ENCODE measurements around the gene IL4I1.
"Not testable (repeated sequence)": the region's sequence is repeated elsewhere in the genome, so short reads cannot be mapped to it uniquely, and the experiment has no call there.

IL4I1 gene

DNA sequence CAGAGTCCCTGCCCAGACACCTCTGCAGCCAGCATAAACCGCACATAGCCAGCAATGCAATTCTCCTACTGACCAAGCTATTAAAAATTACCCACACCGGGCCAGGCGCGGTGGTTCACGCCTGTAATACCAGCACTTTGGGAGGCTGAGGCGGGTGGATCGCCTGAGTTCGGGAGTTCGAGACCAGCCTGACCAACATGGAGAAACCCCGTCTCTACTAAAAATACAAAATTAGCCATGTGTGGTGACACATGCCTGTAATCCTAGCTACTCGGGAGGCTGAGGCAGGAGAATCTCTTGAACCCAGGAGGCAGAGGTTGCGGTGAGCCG is 28.2 kb upstream of the IL4I1 start:
- not testable (repeated sequence) for DNase-seq (ENCODE audit: extremely low read depth in 1 of 2, low read depth in 1 of 2)

DNA sequence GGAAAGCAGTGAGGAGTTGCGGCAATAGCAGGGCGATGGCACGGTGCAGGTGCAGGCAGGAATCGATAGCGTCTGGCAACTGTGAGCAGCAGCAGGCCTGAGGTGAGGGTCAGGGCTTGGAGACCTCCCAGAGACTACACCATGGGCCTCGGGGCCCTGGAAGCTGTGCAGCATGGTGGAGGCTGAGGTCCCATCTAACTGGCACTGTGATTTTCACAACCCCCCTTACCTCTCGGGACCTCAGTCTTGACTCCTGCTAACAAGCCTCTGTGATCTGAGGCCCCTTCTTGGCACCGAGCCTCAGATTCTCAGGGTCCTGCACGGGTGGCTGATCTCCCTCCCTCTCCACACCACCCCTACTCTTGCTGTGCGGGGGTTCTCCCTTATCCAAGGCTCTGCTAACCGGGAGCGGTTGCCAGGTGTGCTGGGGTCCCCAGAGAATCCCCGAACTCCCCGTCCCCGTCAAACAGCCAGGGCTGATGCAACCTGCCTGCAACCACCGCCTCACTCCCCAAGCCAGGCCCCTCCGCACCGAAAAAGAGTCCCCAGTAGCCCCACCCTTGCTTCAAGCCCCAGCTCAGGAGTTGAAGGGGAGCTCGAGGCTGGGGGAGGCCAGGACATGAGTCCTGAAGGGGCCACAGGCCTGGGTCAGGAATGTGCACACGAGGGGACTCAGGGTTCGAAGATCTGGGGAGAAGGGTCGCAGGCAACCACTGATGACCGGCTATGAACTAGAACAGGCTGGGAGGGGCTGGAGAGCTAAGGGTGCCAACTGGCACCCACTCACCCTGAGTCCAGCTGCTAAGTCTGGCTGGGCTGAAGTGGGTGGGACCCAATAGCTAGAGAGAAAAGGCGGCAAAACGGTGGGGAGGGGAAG is 27.6 kb upstream of the IL4I1 start:
- DNase-seq (ENCODE audit: extremely low read depth in 1 of 2, low read depth in 1 of 2): no peak

DNA sequence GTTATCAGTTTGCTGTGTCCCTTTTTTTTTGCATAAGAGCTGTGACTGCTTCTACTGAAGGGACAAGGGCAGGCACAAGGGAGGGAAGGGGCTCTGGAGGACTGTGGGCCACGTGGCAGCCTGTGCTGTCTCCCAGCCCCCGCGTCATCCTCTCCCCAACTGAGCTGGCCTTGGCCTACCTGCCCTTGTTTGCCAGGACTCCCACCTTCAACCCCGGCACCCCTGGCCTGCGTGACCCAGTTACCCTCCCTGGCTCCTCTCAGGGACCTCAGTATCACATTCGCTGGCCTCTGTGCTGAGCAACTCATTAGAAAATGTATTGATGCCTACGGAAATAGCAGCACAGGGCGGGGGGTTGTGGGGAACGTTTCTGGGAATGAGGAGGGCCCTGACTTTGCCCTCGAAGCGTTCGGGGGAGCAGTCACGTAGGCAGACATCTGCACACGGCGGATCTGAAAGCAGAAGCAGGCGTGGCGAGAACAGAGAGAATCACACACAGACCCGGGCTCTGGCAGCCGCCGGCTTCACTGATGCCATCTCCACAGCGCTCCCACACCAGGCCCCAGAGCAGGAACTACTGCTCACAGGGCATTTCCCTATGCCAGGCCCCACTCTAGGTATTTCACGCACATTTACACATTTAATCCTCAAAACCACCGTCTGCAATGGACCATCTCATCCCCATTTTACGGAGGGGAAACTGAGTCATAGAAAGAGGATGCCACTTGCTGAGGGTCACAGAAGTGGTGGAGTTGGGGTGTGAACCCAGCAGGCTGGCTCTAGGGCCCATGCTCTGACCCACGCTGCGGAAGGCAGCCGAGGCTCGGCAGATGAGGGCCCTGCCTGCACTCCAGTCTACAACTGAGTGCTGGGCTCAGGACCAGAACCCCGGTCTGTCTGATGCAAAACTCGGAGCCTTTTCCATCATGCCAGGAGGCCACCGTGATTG is 26.6 kb upstream of the IL4I1 start:
- no peak for DNase-seq (ENCODE audit: extremely low read depth in 1 of 2, low read depth in 1 of 2)

DNA sequence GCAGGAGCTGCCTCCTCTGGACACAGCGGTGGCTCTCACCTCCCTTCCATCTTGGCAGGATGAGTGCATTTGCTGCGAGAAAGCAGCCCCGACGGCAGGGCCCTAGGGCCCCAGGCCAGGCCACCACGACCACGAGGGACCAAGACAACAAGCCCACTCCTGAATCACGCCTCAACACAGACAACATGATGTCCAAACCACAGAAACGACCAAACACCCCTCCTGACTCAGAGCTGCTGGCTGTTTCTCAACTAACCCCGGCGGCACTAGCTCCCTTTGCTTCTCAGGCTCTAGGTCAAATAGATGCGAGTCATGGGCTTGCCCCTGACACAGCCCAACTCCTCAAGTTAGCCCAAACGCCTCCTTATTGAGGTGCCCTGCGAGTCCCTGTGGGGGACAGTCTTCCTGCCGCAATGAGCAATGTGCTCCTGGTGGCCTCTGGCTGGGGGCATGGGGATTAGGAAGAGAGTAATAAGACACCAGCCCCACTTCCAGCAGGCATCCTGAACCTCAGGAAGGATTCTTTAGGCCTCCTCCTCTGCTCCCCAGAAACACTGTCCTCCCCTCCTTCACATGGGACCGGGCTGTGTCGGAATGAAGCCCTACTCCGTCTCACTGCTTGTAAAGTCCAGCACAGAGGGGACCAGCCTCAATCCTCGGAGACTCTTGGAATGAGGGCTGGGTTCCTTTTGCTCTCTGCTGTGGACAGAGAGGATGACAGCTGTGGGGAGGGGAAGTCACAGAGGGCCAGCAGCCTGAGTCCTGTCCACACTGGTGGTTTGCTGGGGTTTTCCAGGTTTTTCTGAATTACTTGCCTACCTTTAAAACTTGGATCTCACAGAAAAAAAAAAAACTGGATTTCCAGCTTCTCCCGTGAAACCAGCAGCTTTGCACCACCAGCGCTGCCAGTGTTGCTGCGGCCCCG is 25.4 kb upstream of the IL4I1 start:
- DNase-seq (ENCODE audit: extremely low read depth in 1 of 2, low read depth in 1 of 2): no peak

DNA sequence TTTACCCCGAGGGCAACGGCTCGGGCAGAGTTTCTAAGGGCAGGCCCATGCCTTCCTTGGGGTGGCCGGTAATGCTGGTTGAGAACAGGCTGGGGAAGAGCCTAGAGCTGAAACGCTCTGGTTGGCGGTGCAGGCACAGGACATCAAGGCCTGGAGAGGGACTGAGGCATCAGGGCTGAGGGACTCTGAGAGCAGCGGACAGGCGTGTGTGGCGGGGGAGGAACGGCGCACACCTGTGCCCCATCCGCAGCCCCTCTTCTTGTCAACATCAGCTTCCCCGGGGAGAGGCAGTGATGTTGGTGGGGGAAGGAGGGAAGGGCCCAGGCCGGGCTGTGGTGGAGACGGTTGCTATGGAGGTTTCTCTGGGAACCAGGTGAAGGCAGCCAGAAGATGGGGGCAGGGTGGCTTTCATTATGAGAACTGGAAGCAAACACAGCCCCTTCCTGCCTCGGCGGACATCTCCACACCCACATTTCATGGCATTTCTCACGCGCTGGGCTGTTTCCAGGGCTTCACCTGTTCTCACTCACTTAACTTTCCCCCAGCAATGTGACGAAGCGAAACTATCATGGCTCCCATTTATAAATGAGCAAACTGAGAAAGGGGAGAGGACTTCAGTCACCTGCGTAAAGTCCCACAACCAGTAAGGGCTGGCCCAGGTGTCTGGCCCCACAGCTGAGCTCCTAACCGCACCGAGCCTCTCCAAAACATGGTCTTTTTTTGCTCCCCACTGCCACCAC is 24.1 kb upstream of the IL4I1 start:
- DNase-seq (ENCODE audit: extremely low read depth in 1 of 2, low read depth in 1 of 2): no peak

DNA sequence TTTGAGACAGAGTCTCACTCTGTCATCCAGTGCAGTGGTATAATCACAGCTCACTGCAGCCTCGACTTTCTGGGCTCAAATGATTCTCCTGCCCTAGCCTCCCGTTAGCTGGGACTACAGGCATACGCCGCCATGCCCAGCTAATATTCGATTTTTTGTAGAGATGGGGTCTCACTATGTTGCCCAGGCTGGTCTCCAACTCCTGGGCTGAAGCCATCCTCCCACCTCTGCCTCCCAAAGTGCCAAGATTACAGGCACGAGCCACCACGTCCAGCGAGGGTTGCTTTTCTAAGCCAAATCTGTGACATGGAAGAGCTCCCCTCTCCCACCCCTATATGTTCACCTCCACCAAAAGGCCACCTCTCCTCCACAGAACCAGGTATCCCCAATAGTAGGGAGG is 21.4 kb upstream of the IL4I1 start:
- DNase-seq (ENCODE audit: extremely low read depth in 1 of 2, low read depth in 1 of 2): no peak

DNA sequence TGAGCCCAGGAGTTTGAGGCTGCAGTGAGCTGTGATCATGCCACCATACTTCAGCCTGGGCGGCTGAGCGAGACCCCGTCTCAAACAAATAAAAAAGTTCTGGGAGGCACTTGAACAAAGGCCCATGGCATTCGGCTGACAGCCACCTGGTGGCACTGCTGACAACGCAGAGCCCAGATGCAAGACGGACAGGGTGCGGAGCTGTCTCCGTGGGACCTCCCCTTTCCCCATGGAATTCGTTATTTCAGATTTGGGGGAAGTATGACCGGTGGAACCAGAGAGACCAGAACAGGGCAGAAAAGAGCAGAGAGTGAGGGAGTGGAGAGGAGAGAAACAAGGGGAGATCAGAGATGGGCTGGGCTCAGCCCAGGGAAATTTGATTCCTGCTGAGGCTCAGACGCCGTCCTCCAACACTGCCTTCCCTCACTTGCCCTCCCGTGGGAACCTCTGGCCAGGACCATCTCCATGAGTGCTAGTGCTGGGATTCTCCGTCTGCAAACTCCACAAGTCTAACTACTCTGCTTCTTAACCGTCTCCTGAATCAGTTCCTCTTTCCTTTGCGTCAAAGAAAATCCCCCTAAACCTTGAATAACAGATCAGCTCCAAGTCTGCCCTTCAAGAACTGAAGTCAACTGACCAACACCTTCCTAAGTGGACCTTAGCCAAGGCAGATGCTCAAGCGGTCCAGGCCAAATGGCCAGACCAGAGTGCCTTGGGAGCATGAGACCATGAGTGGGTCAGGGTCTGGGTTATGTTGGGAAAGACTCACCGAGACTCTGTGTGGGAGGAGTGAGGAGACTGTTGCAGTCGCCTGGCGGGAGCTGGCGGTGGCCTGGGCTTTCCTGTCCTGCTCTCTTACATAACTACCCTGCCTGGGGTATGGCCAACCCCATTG is 20.4 kb upstream of the IL4I1 start:
- no peak for DNase-seq (ENCODE audit: extremely low read depth in 1 of 2, low read depth in 1 of 2)

DNA sequence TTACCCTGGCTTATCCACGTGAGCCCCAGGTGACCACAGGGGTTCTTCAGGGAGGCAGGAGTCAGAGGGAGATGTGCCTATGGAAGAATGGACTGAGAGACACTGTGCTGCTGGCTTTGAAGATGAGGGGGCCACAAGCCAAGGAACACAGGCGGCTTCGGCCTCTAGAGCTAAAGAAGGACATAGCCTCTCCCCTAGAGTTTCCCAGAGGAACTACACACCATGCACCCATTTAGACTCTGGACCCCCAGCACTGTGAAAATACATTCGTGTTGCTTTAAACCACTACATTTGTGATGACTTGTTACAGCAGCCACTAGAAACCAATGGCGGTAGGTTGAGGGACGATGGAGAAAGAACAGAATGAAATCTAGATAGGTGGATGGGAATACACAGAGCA is 18.6 kb upstream of the IL4I1 start:
- DNase-seq (ENCODE audit: extremely low read depth in 1 of 2, low read depth in 1 of 2): no peak

DNA sequence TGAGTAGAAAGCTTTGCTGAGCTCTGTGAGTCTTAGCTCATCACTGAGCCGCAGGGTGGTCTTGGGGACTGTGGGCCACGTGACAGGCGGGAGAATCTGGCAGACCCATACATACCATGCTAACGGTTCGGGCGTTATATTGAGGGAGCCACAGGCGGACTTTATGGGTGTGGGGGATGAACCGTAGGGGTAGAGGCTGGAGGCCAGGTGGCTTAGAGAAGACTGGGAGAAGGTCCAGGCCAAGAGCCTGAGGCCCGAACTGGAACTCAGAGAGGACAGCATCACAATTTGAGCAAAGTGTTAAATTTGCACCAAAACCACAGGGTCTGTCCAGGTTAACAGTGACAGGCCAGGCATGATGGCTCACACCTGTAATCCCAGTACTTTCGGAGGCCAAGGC is 17.0 kb upstream of the IL4I1 start:
- no peak for DNase-seq (ENCODE audit: extremely low read depth in 1 of 2, low read depth in 1 of 2)

DNA sequence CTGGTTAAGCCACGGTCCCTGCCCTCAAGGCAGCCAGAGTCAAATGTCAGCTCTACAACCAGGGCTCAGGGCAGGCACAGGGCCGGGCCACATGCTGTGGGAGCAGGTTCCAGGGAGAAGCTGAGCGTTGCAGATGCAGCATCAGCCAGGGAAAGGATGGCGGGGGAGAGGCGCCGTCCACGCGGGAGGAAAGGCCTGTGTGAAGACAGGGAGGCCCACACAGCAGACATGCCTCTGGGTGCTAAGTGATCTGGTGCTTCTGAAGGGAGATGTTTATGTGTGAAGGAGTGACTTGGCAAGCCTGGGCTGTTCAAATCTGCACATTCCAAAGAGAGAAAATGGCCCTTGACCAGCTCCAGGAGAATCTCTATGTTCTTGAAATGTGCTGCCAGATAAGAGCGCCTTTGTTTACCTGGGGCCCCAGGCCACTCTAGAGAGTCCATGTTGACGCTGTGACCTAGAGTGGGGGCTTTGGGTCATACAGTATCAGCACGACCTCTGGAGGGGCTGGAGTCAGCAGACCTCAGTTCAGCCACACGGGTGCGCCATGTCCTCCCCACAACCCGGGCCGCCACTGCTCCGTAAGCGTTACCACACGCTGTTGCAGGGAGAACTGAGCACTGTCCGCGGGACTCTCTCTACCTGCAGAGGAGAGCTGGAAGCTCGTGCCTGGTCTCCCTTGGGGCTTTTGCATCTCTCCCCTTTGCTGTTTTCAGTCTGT is 16.4 kb upstream of the IL4I1 start:
- DNase-seq (ENCODE audit: extremely low read depth in 1 of 2, low read depth in 1 of 2): no peak

DNA sequence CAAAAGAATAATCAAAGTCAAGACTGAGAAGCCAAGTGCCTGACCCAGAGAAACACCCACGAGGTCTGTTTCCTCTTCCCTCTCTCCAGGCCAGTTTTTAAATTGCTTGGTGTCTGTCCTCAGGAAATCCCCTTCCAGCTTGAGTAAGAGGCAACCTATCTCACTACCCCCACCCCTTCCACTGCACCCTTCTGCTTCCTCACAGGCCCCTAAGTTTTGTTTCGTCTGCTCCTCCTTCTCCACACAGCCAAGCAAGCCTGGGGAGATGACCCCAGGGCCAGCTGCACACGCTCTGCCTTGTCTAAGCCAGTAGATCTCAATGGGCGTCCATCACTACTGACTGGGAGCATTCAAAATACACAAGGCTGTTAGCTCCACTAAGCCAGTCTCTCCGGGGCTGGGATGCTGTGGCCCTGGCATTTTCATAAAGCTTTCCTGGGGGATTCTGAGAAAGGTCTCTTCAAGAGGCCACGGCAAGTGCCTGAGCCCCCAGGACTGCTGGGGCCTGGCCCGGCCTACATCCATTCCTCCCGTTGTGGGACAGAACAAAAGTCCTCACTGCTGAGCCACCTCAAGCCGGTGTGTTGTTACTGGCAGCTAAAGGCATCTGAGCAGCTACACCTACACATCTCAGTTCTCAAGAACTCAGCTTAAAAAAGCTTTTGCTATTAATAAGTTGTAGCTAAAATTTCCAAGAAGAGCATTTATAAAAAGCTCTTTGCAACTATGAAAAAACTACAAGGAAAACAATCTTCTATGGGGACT is 14.9 kb upstream of the IL4I1 start:
- DNase-seq (ENCODE audit: extremely low read depth in 1 of 2, low read depth in 1 of 2): no peak

DNA sequence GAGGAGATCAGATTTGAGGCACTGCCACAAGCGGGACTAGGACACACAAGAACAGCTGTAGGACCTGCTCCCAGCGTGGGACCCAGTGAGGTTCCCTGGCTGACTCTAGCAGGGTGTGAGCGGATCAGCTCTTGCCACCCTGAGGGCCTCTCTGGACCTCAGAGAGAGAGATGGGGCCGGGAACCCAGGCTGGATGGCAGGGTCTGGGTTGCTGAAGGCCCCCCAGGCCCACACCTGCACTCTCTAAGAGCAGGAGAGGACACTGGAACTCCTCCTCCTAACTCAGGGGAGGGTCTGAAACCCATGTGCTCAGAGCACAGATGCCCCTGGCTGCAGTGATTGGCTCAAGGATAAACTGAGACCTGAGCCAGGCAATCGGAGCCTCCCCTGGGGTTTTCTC is 13.5 kb upstream of the IL4I1 start:
- DNase-seq (ENCODE audit: extremely low read depth in 1 of 2, low read depth in 1 of 2): no peak

DNA sequence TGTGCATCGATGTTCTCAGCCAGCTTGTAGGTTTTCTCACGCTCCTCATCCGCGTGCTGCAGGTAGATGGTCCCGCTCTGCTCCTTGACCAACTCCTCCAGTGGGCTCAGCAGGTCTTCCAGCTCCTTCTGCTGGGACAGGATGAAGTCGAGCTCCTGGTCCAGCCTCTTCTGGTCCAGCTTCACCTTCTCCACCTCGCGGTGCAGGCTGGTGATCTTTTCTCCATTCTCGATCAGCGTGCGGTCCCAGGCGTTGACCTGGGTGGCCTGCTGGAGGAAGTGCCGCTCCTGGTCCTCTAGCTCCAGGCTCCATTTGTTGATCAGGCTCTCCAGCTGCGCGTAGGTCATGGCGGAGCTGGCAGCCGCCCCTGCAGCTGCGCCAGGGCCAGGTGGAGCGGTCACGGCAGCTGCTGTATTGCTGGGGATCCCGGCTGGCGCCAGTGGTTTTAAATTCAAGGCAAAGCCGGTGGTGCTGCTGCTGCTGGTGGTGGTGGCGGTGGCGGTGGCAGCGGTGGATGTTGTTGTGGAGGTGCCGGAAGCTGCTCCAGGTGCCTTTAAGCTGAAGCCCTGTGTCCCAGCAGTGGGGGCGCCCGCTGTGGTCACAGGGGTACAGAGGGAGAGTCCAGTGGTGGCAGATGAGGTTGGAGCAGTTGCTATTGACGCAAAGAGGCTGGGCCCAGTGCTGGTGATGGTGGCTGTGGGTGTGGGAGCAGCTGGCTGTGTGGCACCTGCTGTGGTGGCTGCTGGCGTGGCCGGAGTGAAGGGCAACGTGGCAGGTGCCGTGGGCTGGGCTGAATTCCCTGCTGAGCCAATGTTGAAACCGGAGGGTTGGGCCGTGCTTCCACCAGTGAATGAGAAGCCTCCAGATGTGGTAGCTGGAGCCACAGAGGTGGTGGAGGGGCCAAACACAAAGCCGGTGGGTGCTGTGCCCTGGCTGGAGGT is 12.1 kb upstream of the IL4I1 start:
- no peak for DNase-seq (ENCODE audit: extremely low read depth in 1 of 2, low read depth in 1 of 2)

DNA sequence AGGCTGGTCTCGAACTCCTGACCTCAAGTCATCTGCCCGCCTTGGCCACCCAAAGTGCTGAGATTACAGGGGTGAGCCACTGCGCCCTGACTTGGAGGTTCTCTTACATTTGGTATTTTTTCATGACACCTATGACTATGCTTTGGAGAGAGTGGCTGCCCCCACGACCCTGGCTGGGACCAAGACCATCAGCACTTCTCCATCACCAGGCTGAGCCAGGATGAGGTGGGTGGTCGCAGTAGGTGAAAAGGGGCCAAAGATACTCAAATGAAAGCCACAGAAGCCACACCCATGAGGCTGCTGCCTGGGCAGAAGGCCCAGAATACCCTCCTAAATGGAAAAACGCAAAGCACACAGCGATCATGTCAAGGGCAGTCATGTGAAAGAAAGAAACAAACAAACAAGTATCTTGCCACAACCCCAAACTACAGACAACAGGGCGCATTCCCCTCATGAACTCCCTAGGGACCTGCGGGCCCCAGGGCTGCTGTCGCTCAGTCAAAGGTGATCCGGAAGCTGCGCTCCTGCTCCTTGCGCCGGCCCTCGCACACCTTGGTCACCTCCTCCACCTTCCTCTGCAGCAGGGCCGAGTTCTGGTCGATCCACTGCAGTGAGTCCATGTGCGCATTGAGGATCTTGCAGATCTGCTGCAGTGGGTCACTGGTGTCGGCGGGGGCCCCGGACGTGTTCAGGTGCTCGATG is 11.2 kb upstream of the IL4I1 start:
- DNase-seq (ENCODE audit: extremely low read depth in 1 of 2, low read depth in 1 of 2): no peak

DNA sequence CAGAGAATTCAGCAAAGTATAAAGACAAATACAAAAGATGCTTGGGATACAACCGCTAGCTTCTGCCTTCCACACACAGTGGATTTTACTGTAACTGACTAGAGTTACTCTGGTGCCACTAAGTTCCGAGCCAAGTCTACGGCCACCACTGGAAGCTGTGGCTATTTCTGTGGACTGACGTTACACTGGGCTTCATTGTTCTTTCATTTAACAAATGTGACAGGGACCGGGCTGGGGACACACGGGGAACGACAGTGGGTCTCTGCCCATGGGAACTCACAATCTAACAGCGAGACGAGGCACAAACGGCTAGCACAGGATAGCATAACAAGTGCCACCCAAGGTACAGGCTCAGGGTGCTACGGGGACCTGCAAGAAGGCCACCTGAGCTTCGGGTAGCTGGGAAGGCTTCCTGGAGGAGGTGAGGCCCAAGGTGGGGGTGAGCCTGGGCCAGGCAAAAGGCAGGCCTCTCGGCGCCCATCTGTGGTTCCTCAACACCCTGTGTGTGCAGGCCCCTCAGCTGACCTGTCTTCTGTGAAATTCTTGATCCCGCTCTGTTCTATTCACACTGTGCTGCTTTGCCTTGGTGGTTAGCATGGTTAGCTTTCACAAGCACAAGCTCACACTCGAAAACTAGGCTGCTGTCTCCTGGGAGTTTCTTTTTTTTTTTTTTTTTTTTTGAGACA is 10.3 kb upstream of the IL4I1 start:
- no peak for DNase-seq (ENCODE audit: extremely low read depth in 1 of 2, low read depth in 1 of 2)

DNA sequence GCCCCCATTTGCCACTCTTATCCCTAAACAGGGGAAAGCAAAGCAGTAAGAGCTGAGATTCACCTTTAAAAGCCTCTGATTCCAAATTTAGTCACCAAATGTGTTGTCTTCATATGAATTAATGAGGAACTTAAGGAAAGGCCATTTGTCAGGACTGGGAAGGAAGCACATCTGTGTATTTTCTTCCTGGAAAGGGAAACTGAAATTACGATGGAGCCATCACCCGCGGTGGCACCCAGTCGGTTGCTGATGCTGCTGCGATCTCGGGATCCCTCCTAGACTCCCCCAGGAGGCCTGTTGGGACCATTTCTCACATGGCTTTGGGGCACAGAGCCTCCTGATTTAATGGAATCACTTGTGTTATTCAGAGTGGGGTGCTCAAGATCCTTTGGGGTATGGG is 7.4 kb upstream of the IL4I1 start:
- no peak for DNase-seq (ENCODE audit: extremely low read depth in 1 of 2, low read depth in 1 of 2)

Measured in activated CD8-positive, alpha-beta memory T cell treated with anti-CD3 and anti-CD28 coated beads for 1 hour (primary cell).